Stimulated activated CD8-positive, alpha-beta memory T cell treated with anti-CD3 and anti-CD28 coated beads, Interleukin-15, amount 100 ng/mL, for 4 hours (primary cell): ENCODE data around the gene UXS1.

ENCODE experiments used
- DNase-seq, 2 donors: peaks; one replicate each; pipeline ENCODE4 v3.0.0-alpha.2; 2020; ENCODE audit warnings: low read depth in 2 of 2

Gene UXS1

DNA sequence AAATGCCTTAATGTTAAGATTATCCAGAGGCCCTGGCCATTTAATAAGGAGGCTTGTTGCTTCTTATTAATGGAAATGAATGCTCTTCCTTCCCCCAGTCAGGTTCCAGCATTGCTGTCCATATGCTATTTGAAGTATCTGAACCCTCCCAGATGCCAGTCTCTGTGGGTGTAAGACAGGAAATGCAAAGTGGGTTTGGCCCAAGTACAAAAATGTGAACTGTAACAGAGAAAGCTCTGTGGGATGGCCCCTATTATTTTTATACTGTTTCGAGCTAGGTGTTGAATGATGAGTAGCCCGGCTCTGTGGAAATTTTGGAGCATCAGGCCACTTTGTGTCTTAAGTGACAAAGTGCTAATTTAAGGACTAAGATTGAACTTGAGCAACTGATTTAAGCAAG lies 141.0 kb downstream of the UXS1 start:
- no peak for DNase-seq

DNA sequence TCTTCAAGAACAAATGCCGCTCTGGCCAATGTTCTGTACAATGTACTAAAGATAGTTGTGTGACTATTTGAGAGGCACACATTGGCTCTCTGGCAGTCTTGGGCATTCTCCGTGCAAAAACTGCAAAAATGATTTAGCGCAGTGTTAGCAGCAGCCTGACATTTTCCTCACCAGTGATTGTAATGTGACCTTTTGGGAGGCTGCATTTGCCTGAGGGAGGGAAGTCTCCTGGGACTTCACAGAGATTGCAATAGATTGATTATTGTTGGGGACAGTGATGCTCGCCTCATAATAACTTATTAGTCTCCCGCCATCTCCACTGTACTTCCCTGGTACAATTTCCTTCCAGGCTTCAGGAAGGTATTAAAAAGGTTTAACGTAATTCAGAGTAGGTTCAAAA lies 149.2 kb downstream of the UXS1 start:
- no peak for DNase-seq

DNA sequence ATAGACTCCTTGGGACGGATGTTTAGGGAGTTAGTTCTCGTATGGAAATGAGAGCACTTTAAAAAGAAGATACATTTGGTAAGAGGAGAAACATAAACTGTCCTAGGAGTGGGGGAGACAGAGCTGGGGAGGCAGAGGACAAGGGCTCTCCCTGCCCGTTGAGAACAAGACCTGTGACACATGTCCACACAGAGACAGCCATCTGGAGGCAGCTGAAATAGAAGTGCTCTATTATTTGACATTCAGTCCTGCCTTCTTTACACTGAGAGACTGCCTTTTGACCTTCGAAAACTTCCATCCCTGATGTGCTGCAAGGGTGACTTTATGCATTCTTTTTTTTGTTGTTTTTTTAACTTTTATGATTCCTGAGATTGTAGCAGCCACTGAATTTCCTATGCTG lies 150.1 kb downstream of the UXS1 start:
- DNase-seq: no peak
